Cerebellar nuclear complex (tissue), 1 donor: ENCODE results near the gene PDE8A.

Experiments
- DNase-seq, 2 experiments: peaks; one replicate each; lab custom pipeline; 2025; lab: John Stamatoyannopoulos, UW

Gene PDE8A

GRCh38 chr15:85091990-85092389 lies 110.3 kb downstream of the PDE8A start:
- DNase-seq: no peak

GRCh38 chr15:85094685-85095084 lies 113.0 kb downstream of the PDE8A start:
- no peak for DNase-seq

GRCh38 chr15:85095566-85095965 lies 113.9 kb downstream of the PDE8A start:
- DNase-seq: no peak

DNA sequence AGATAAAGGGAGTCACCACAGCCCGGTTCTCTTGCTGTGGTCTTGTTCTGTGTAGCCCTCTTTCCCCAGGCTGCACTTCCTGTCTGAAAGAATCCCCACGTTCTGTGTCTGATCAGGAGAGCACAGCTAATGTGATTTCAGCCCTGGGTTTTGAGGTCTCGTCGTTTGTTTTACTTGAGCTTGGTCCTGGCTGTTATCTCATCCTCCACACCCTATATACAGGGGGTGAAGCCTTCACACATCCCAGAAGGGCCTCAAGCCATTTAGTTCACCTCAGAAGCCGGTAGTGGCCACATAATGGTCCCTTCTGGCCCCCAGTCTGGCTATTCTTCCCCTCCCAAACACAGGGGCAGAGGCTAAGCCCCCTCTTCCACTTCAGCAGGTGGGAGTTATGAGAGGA lies 115.6 kb downstream of the PDE8A start:
- DNase-seq: no peak

DNA sequence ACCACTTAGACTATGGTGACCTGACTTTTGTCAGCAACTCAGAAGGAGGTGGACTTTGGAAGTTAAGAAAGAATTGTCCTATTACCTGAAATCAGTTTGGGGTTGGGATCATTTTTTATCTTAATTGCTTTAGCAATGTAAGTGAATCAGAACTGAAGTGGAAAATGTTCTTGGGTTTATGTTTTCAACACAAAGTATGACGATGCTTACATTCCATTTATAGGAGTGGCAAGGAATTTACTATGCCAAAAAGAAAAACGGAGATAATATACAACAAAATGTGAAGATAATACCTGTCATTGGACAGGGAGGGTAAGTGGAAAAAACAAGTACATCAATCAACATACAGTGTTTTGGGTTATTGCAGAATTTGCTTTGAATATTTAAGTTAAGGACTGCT lies 116.1 kb downstream of the PDE8A start:
- no peak for DNase-seq

DNA sequence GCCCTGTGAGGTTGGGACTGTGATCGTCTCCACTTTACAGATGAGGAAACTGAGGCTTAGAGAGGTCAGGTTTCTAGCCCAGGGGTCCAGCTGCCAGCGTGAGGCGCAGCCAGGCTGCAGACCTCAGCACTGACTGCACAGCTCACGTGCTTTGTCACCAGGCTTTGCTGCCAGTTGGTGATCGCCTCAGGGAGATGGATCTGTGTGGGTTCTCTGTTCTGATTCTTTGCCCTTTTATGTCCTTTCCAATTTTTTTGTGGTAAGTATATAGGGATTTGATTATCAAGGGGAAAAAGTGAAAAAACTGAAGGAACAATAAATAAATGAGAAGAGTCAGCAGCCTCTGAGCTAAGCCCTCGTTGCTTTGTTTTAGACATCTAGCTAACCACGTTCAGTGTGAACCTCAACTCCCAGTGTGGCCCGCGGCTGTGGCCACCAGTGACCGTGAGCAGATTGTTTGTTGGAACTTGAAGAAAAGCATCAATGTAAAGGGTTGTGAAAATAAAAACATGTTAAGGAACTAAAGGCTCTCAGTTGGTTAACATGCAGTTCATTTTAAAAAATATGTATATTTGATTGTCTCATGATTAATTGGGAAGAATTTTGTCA lies 117.6 kb downstream of the PDE8A start:
- no peak for DNase-seq

DNA sequence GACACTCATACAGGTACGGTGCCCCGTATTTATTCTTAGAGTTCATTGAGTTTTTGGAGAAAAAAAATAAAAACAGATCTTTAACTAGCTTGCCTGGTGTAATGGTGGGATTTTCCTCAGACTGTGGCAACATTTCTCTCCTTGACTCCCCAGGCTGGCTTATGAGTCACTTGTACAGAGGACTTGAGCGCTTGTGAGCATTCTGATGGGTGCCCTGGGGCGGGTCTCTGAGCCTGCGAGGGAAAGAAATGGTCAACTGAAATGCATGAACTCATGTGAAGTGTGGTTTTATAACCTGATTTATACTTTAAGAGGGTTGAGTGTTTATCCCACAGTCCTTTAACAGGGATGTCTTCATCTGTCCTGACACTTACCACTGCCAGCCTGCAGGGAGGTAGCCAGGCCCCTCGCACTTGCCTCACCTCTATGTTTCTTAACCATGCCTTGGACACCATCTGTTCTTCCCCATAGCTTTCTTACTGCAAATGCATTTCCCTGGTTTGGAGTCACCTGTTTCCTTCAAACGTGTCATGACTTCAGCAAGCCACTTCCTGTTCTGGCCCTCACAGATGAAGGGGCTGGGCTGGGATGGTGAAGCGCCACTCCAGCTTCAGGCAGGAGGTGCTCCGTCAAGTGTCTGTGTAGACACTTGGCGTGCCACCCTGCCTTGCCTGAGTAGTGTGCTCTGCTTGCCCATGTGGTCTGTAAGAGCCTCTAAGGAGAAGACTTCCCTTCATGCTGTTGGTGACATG lies 118.7 kb downstream of the PDE8A start:
- no peak for DNase-seq

GRCh38 chr15:85104584-85104983 lies 122.9 kb downstream of the PDE8A start:
- DNase-seq: no peak

DNA sequence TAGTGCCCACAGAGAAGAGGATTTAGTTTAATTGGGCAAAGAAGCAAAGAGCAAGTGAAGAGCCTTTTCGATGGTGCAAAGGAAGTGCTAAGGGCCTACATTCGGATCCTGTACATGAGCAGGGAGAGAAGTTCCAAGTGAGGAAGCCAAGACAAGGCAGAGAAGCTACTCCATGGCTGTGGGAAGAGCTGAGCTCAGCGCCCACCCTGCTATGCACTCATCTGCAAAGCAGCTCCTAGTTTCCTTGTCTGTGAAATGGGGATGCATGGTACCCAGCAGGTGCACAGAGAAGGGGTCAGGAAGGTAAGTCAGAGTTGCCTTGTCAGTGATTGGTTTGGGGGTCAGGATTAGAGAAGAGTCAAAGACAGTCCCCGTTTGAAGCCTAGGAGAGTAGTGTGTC lies 126.5 kb downstream of the PDE8A start:
- DNase-seq: no peak

DNA sequence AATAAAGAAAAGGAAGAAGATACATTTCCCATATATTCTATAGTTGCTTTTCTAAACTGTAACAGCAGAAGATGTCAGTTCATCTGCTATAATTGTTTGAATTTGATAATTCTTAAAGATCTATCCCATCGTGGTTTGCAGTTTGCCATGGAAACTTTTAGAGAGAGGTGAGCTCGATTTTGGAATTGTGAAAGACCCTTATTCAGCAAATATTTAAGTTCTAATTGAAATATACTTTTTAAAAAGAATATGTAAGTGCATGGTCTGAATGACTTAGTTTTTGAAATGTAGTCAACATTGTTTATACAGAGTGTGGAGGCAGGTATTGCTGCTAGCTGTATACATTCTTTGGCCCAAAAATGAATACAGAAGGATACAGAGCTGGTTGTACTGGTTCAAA lies 127.7 kb downstream of the PDE8A start:
- DNase-seq: no peak

DNA sequence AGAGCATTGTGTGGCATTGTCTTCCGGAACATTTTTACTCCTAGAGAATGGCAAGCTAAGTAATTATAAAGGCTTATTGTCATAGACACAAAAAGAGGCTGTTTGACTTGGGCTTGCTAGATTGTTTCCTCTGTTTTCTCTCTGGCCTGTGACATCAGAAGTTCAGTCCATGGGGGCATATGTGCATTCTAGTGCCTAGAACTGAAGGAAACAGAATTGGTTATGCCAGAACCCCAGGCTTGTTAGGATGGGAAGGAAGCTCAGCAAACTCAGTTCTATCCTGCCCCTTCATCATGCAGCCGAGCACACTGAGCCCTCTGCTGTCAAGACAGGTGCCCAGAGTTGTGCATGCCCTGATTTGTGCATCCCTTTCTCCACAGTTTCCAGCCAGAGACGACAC lies 131.3 kb downstream of the PDE8A start:
- DNase-seq: no peak

DNA sequence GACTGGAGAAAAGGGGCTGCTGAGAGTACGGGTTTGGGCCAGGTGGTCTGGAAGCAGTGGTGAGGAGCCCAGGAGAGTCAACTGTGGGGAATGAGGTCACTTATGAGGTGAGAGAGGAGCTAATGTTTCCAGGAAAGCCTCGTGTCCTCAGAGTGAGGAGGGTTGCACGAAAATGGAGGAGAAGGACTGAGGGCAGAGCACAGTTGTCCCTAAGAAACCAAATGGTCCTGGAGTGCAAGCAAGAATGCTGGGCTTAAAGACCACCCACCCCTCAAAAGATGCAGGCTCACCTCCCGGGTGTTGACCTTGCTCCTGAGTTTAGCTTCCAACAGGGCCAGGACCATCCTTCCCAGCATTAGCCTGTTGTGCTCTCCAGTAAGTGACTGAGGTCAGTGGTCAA lies 133.2 kb downstream of the PDE8A start:
- no peak for DNase-seq

GRCh38 chr15:85116066-85116465 lies 134.4 kb downstream of the PDE8A start:
- DNase-seq: no peak

- DNase-seq: no peak
Measured at GRCh38 chr15:85116494-85116893, 134.8 kb downstream of the PDE8A start.

GRCh38 chr15:85116925-85117646 lies 135.4 kb downstream of the PDE8A start:
- no peak for DNase-seq

- DNase-seq: no peak
Measured at GRCh38 chr15:85118173-85118572, 136.5 kb downstream of the PDE8A start.

- no peak for DNase-seq
Measured at GRCh38 chr15:85118581-85118980, 136.9 kb downstream of the PDE8A start.

DNA sequence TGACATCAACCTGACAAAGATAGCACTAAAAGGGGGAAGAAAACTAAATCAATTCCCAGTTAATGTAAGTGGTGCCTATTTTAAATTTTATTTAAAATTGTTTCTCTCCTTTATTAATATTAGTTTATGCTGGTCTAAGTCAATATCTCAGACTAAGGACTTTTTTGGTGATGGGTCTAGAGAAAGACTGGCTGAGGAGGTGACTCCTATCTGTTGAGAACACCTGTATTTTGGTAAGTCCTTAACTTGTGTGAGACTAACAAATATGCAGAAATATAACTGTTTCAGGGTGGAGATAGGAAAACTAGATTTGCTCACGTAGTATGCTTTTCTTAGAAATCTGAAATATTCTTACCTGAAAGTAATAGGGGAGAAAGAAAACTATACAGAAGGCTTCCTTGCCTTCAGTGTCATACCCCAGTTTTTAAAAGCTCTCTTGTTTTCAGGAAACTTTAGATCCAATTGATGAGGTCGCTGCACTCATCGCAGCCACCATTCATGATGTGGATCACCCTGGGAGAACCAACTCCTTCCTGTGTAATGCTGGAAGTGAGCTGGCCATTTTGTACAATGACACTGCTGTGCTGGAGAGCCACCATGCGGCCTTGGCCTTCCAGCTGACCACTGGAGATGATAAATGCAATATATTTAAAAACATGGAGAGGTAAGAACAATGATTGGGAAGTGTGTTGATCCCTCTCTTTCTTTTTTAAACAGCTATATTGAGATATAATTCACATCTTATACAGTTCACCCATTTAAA lies 138.9 kb downstream of the PDE8A start:
- DNase-seq: no peak

DNA sequence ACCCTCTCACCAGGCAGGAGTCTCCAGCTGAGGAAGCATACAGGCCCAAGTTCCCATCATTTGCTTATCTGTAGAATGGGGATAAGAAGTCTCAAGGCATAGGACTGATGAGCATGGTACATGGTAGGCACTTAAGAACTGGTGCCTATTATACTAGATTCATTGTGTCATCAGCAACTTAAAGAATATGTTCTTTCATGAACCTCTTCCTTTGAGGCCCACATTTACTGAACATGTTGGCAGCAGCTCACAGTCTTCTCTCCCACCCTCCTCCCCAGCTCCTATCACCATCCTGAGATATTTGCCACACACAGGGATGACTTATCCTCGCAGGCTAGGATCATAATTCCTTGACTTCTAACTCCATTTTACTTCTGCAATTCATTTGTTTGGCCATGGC lies 142.5 kb downstream of the PDE8A start:
- no peak for DNase-seq

- no peak for DNase-seq
Measured at GRCh38 chr15:85125056-85125661, 143.5 kb downstream of the PDE8A start.

DNA sequence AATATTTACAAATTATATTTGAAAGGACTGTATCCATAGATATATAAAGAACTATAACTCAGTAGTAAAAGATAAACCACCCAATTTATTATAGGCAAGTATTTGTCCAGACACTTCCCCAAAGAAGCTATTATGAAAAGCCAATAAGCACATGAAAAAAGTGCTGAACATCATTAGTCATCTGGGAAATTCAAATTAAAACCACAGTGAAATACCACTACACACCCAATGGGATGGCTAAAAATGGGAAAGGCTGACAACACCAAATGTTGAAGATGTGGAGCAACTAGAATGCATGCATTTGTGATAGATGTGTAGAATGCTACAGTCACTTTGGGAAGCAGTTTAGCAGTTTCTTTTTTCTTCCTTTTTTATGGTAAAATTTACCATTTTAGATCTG lies 147.0 kb downstream of the PDE8A start:
- no peak for DNase-seq

DNA sequence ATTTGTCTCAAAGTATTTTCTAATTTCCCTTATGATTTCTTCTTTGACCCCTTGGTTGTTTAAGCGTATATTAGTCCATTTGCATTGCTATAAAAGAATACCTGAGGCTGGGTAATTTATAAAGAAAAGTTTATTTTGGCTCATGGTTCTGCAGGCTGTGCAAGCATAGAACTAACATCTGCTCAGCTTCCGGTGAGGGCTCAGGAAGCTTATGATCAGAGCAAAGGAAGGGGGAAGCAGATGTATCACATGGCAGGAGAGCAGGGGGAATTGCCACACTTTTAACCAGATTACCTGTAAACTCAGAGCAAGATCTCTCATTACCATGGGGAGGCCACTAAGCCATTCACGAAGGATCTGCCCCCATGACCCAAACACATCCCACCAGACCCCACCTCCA lies 148.2 kb downstream of the PDE8A start:
- no peak for DNase-seq
